ENCODE measurements around the gene GXYLT1.
A peak's percentile ranks its signal among the peaks of the same experiment; 100 is the strongest.
"Not testable (repeated sequence)": the region's sequence is repeated elsewhere in the genome, so short reads cannot be mapped to it uniquely, and the experiment has no call there.

The GXYLT1 gene

GRCh38 chr12:42143452-42144157 is 1.1 kb downstream of the GXYLT1 start:
- no peak for DNase-seq

DNA sequence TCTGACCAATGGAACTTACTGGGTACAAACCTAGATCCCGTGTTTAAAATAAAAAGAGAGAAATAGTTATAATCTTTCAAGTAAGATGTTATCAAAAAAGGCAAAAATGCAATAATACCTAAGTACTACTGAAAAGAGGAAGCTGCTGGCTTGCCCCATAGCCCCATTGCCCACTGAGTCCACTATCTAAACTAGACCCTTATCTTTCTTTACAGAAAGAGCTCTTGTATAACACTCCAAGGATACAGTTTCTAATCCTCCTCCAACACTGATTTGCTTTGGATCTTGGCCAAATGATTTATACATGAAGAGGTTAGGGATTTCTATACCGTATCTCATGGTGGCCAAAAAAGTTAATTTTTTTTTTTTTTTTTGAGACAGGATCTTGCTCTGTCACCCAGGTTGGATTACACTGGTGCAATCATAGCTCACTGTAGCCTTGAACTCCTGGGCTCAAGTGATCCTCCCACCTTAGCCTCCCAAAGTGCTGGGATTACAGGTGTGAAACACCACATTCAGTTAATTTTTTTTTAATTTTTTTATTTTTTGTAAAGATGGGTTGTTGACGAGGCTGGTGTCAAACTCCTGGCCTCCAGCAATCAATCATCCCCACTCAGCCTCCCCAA is 2.6 kb downstream of the GXYLT1 start:
- no peak for DNase-seq

- no peak for DNase-seq
Observed at GRCh38 chr12:42140901-42141300, 3.8 kb downstream of the GXYLT1 start.

DNA sequence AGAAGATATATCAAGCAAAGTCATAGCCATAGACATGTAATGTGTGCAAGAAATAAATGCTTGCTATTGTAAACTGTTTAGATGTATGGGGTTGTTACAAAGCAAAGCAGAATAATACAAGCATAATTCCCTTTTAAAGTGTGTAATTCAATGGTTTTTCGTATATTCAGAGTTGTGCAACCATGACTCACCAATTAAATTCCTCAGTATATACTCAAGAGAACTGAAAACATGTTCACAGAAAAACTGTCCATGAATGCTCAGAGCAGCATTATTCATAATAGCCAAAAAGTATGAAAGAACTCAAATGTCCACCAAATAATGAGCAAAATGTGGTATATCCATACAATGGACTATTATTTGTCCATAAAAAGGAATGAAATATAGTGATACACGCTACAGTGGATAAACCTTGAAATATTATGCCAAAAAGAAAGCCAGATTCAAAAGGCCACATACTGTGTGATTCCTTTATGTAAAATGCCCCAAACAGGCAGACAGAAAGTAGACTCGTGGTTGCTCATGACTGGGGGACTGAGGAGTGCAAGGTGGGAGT is 9.3 kb downstream of the GXYLT1 start:
- no peak for DNase-seq

GRCh38 chr12:42130672-42131402 is 13.8 kb downstream of the GXYLT1 start:
- DNase-seq, result no peak

GRCh38 chr12:42129595-42130204 is 15.0 kb downstream of the GXYLT1 start:
- no peak for DNase-seq

- DNase-seq, result no peak
Observed at GRCh38 chr12:42128888-42129287, 15.8 kb downstream of the GXYLT1 start.

GRCh38 chr12:42128327-42128726 is 16.3 kb downstream of the GXYLT1 start:
- DNase-seq, result no peak

DNA sequence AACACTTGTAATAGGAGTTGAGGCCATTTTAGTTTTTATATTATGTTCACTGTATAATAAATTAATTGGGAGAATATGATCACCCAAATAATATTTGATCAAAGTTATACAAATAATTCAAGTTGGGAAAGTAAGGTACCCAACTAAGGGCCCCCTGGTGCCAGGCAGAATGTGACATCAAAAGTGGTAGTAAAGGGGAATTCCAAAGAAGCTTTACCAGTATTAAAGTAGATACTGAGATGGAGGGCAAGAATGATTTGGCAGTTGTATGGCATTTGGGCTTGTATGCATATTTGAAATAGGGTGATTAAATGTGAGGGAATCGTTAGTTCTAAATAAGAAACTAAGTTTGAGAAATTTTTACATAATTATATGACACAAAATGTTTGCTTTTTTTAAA is 17.7 kb downstream of the GXYLT1 start:
- no peak for DNase-seq

DNA sequence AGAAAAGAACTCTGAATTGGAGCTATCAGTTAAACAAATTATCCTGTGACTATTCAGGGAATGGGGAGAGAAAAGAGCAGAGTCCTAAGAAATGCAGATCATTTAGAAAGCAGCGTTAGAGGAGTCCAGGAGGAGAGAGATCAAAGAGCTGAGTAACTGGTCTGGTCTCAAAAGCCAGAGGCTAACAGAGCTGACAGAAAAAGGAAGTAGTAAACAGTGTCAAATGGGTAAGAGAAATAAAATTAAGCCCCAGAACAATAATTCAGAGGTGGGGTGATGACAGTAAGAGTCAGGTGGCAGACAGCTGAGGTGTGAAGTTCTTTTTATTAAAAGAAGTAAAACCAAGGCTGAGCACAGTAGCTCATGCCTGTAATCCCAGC is 19.3 kb downstream of the GXYLT1 start:
- no peak for DNase-seq

- DNase-seq, result no peak
Observed at GRCh38 chr12:42124764-42125387, 19.8 kb downstream of the GXYLT1 start.

DNA sequence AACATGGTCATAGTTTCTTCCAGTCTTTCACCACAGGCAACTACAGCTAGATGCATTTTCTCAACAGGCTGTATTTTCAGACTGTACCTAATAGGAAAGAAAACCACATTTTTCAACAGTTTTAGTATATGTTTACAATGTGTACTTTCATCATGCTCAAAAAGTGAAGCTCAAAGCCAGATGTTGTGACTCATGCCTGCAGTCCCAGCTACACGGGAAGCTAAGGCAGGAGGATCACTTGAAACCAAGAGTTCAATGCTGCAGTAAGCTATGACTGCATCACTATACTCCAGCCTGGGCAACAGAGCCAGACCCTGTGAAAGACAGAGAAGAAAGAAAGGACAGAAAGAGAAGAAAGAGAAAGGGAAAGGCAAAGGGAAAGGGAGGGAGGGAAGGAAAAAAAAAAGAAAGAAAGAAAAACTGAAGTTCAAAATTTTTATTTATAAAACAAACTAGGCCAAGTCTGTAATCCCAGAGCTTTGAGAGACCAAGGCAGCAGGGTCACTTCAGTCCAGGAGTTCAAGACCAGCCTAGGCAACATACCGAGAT is 25.5 kb downstream of the GXYLT1 start:
- DNase-seq, result no peak

- no peak for DNase-seq
Observed at GRCh38 chr12:42118136-42118879, 26.4 kb downstream of the GXYLT1 start.

DNA sequence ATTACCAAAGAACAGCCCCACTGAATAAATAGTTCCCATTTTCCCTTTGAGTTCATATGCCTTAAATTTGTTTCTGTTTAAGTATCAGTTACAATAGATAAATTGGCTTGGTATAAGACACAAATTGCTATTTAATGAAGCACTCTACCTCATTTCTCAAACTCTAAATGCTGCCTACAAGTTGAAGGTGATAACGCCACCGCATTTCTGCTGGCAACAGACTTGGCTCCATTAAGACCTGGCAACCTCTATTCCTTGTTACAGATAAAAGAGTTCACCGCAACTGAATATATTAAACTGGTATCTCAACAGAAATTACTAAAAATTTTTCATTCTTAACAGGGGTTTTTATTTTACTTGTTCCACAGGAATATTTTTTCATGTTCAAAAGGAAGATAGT is 35.6 kb downstream of the GXYLT1 start:
- DNase-seq, result no peak

- not testable (repeated sequence) for DNase-seq
Observed at GRCh38 chr12:42106791-42107190, 37.9 kb downstream of the GXYLT1 start.

DNA sequence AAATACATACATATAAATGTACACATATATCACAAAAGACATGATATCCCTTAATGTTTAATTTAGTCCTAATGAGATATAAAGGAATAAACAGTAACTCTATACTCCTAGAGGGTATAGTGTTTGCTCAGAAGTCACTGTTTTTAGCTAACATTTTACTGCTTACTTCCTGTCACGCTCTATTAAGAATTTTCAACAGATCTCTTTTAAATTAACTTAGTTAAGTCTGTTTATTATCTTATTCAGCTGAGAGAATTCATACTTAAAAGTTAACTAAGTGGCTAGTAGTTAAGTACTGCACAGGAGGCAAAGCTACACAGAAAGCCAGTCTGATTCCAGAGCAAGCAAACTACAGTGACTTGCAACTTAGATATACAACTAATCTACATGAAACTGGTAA is 39.9 kb downstream of the GXYLT1 start:
- DNase-seq, result no peak

- DNase-seq, result no peak
Observed at GRCh38 chr12:42104087-42104486, 40.6 kb downstream of the GXYLT1 start.

DNA sequence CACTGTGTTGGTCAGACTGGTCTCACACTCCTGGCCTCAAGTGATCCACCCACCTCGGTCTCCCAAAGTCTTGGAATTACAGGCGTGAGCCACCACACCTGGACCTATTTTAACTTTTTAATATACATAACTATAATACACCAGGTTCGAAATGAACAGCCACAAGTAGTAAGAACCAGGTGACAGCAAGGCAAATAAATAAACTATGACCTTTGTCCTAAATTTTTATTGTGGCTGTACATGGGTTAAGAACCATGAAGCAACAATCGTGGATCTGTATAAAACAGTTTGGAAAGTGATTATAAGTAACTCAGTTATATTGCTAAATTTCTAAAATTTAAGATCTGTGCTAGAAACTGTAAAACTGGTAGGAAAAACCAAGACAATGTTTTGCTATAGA is 41.5 kb downstream of the GXYLT1 start:
- DNase-seq, result no peak

DNA sequence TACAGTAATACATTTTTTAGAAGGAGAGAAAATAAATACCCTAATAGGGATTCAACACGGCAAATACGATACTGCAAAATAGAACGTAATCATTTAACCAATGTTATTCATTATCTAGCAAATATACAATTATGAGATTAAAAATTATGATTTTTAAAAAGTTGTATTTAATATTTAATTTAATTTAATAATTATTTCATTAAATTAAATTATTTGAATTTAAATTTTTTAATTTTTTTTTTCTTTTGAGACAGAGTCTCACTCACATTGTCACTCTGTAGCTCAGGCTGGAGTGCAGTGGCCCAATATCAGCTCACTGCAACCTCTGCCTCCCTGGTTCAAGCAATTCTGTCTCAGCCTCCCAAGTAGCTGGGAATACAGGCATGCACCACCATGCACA is 42.0 kb downstream of the GXYLT1 start:
- no peak for DNase-seq

DNA sequence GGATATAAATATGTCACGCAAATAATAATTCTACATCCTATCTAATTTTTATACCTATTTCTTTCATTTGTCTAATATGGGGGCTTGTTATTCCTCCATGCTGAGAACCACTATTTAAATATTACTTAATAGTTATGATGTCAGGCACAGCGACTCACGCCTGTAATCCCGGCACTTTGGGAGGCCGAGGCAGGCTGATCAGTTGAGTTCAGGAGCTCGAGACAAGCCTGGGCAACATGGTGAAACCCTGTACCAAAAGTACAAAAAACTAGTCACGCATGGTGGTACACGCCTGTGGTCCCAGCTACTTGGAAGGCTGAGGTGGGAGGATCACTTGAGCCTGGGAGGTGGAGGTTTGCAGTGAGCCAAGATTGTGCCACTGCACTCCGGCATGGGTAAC is 45.2 kb downstream of the GXYLT1 start:
- DNase-seq, result no peak

GRCh38 chr12:42097971-42098370 is 46.7 kb downstream of the GXYLT1 start:
- DNase-seq, result peak; percentile 5

DNA sequence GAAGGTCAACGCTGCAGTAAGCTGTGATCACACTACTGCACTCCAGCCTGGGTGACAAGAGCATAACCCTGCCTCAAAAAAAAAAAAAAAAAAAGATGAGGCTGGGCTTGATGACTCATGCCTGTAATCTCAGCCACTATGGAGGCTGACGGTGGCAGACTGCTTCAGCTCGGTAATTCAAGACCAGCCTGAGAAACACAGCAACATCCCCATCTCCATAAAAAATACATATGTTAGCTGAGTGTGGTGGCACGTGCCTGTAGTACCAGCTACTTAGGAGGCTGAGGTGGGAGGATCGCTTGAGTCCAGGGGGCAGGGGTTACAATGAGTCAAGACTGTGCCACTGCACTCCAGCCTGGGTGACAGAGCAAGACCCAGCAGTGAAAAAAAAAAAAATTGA is 50.4 kb downstream of the GXYLT1 start:
- peak; percentile 32 for DNase-seq

Data from stimulated activated CD4-positive, alpha-beta T cell treated with anti-CD3 and anti-CD28 coated beads, Interleukin-15, amount 100 ng/mL, for 24 hours (primary cell).